AG09309 (cell line): ENCODE data around the gene NCOA7.

Experiments used
- DNase-seq: peaks from one replicate; pipeline ENCODE4 v3.0.0-alpha.2; 2010; ENCODE audit warnings: low read depth
- H3K4me3 ChIP-seq: 2 replicates; pipeline ENCODE4 v1.5.1; 2011; ENCODE audit warnings: mild to moderate bottlenecking, low read depth, low read length, moderate library complexity; ENCODE audit not compliant: control insufficient read depth
- CTCF ChIP-seq: IDR thresholded peaks from 2 replicates; pipeline ENCODE4 v1.5.1; 2011; ENCODE audit warnings: mild to moderate bottlenecking, low read depth, low read length, inconsistent platforms; ENCODE audit not compliant: insufficient read depth, control insufficient read depth; ENCODE audit errors: missing control alignments

NCOA7 gene

GRCh38 chr6:125790358-125791150 lies at the start of gene NCOA7:
Gene NCOA7 (plus strand): TSS chr6:125790960. CDS start chr6:125815355, 24,395 bp downstream.
- no peak for DNase-seq
- TF ChIP-seq CTCF, result peak; percentile 3
- H3K4me3 ChIP-seq, result peak within 1 kb of the TSS; percentile 88

DNA sequence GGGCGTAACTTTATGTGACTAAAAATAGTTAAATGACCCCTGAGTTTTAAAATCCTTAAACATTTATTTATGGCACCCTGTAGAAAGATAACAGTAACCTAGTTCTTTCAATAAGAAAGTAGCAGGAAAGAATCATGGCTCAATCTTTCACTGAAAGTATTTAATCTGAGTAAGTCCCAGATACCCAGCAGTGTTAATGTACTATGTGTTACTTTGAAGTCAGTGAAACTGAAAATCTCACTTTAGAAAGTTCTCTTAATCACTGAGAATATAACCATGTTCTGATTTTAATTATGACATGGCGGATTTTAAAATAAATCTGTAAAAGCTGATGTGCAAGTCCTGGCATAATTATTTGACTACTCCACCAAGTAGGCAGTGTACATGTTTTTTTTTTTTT lies 49.4 kb upstream of the NCOA7 start:
- H3K4me3 ChIP-seq, result no peak overlapping the region
- DNase-seq, result no peak
- TF ChIP-seq CTCF, result no peak

DNA sequence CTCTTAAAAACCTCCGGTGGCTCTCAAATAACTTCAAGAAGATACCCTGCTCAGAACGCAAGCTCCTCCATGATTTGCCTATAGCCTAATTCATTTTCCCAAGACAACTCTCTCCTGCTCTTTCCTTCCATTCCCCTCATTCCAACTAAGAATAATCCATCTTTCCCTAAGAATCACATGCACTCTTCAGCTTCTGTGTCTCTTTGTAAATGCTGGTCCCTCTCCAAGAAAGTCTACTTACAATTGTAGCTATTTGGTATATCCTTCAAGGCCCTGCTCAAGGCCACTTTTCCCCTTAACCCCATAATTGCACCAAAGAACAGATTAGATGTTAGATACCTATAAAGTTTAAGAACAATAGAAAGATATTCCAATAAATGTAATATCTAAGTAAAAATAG lies 48.7 kb upstream of the NCOA7 start:
- H3K4me3 ChIP-seq, result no peak overlapping the region
- DNase-seq, result no peak
- TF ChIP-seq CTCF, result no peak

DNA sequence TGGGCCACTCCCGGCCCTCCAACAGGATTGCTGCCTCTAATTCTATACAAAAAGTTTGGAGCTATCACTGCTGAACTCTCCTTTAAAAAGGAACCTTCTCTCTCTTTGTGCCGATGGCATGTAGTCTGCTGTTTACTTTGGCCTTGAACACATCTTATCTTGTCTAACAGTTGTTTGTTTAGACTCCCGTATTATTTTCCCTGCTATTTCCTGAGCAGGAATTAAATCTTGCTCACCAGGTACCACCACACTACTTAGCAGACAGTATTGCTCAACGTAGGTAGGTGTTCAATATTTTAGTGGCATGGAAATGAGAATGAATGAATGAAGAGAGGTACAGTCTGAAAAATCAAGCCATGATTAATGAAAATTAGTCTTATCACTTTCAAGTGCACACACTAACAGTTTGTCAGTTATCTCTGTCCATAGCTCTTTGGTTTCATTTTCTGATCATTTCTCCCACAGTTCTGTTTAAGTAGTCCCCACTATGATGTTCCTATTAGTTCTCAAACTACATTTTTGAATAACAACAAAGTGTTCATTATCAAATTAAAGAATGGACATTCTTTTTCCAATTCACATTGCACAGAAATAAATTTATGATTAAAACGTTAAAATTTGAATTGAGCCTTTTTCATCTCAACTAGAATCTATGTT lies 48.2 kb upstream of the NCOA7 start:
- no peak for DNase-seq
- H3K4me3 ChIP-seq, result no peak overlapping the region
- TF ChIP-seq CTCF, result no peak

DNA sequence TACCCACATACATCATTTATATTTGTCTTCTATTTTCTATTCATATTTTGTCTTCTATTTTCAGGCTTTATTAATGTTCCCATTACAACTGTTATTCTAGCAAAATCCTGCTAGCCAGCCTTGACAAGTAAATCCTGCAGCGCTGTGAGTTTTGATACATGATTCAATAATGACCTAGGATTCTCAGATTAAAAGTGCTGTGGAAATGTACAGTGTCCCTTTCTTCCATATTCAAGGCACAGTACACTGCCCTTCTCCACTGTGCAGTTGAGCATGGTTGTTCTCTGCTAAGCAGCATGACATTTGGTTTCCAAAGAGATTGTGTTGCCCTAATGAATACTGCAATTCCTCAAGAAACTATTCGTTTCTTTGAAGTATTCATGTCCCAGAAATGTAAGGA lies 47.2 kb upstream of the NCOA7 start:
- no peak for TF ChIP-seq CTCF
- no peak overlapping the region for H3K4me3 ChIP-seq

DNA sequence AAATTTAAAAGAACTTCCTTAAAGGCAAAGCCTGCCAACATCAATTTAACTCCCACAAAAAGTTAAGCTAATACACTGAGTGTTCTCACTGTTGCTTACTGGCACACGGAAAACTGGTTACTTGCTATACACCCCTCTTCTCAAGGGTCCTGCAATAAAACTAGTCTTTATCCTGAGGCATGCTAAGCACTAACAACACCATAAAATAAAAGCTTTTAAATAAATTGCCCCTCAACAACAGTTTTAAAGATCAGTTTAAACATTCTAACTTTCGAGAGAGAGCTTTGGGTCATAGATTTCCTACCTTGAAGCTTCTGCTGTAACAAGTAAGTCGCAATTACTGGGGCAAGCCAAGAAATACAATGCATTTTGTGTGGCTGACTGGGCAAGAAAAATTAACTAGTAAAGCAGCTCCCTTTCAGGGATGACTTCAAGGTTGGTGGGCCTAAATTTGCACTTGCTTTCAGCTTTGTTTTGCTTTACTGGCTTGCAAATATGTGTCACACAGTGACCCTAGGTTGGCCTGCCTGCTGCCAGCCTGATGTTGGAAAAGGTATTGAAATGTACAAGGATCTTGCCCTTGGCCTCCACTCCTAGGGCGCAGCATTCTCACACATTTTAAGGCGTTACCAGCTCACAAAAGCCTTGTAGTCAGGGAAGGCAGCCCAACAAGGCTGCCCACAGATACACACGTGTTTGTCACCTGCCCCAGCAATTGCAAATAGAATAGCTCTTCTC lies 45.3 kb upstream of the NCOA7 start:
- no peak for DNase-seq
- TF ChIP-seq CTCF, result no peak
- H3K4me3 ChIP-seq, result no peak overlapping the region

More for the DNA sequence above, 47.2 kb upstream of the NCOA7 start:
- DNase-seq, result no peak
